GM12878 (cell line): ENCODE data around the gene SHC3. TPM values are rescaled to one million over a fixed set of nuclear protein-coding genes. Genes with fewer than 3 reads are reported as not detected.

Source experiments
- MYB ChIP-seq: fragments of 150-350 bp; IDR thresholded peaks from 2 replicates; pipeline ENCODE4 v1.6.1; 2014; ENCODE audit warnings: mild to moderate bottlenecking, low read depth, low read length, borderline replicate concordance
- NR2F1 ChIP-seq: fragments of 450-650 bp; conservative IDR thresholded peaks from 2 replicates; pipeline ENCODE4 v1.6.1; 2017; ENCODE audit warnings: mild to moderate bottlenecking
- TCF7 ChIP-seq: IDR thresholded peaks from 2 replicates; pipeline ENCODE4 v1.6.1; 2014; ENCODE audit warnings: antibody characterized with exemption, borderline replicate concordance
- polyA plus RNA-seq, 11 experiments: library from polyadenylated mRNA; depleted of rRNA in 4 of 11; unstranded in 6 of 11; stranded (reverse) in 5 of 11; fragments of >200 nt; fragmentation: Nextera tagmentation in 4 of 11; fragmentation: Illumina TruSeq in 1 of 11; extraction: Ambion mirVana in 4 of 11; extraction: Trizol in 1 of 11; gene quantifications; 1 replicate in 1 of 11; 2 replicates in 10 of 11; pipeline versions ENCODE4 v1.2.1 to v1.2.3, GENCODE V29; 2011 to 2016; ENCODE audit warnings: inconsistent platforms in 2 of 11, missing spikeins in 2 of 11, low read depth in 1 of 11
- total RNA-seq, 4 experiments: library from RNA; depleted of rRNA in 3 of 4; stranded (reverse); fragments of >200 nt in 3 of 4; fragmentation: Illumina TruSeq in 1 of 4; extraction: Trizol in 1 of 4; gene quantifications; 2 replicates each; pipeline versions ENCODE4 v1.2.1 to v1.2.3, GENCODE V29; 2013 to 2021
- TF ChIP-seq, protein P1 (sequence below): fragments of 450-650 bp; IDR thresholded peaks from 2 replicates; pipeline ENCODE4 v1.6.1; 2017; ENCODE audit warnings: antibody characterized with exemption, mild to moderate bottlenecking, moderate library complexity
- TF ChIP-seq, protein P2 (sequence below), 3 experiments: IDR thresholded peaks in 2 of 3; conservative IDR thresholded peaks in 1 of 3; 2 replicates each; pipeline ENCODE4 v1.5.1; 2011; ENCODE audit warnings: low read depth in 3 of 3, low read length in 3 of 3, mild to moderate bottlenecking in 3 of 3, control low read depth in 2 of 3, moderate library complexity in 2 of 3, inconsistent platforms in 1 of 3, mixed read lengths in 1 of 3; ENCODE audit not compliant: control insufficient read depth in 2 of 3, insufficient read depth in 1 of 3; ENCODE audit errors: extremely low read depth in 1 of 3
- TF ChIP-seq, protein P3 (sequence below): fragments of 450-650 bp; IDR thresholded peaks from 2 replicates; pipeline ENCODE4 v1.6.1; 2017; ENCODE audit warnings: mild to moderate bottlenecking, moderate library complexity

The SHC3 gene
- total and polyA plus RNA-seq, 10 of the 15 experiments (the other 5 are each of a cell fraction or from before 2014, with no cell fraction given): 0.01 to 0.06 TPM; not detected in 8

DNA sequence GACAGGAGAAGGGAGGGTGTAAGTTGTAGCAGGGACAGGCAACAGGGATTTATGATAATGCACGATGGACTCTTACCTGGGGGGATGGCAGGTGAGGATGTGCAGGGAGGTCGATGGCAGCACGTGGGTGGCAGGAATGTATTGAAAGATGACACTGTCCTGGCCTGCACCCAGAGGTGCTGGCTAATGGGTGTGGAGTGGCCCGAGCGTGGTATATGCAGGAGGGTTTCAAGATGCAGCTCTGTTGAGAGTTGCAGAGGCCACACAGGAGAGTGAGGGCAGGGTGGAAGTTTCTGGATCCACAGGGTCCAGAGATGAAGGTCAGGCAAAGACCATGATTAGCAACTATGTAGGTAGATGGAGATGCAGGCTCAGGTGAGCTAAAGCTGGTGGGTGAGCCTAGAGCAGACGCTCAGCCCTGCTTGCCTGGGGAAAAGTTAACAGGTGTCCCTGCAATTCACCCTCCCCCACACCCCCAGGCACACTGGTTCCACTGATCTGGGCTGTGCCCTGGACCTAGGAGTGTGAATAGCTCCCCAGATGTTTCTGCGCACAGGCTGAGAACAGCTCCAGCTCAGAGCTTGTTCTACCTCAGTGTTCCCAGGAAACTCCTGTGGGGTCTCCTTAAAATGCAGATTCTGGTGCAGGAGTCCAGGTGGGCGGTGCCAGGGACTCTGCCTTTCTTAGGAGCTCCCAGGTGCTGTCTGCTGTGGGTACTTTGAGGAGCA lies 208.8 kb downstream of the SHC3 start (continued):
- TF ChIP-seq, protein P1, sequence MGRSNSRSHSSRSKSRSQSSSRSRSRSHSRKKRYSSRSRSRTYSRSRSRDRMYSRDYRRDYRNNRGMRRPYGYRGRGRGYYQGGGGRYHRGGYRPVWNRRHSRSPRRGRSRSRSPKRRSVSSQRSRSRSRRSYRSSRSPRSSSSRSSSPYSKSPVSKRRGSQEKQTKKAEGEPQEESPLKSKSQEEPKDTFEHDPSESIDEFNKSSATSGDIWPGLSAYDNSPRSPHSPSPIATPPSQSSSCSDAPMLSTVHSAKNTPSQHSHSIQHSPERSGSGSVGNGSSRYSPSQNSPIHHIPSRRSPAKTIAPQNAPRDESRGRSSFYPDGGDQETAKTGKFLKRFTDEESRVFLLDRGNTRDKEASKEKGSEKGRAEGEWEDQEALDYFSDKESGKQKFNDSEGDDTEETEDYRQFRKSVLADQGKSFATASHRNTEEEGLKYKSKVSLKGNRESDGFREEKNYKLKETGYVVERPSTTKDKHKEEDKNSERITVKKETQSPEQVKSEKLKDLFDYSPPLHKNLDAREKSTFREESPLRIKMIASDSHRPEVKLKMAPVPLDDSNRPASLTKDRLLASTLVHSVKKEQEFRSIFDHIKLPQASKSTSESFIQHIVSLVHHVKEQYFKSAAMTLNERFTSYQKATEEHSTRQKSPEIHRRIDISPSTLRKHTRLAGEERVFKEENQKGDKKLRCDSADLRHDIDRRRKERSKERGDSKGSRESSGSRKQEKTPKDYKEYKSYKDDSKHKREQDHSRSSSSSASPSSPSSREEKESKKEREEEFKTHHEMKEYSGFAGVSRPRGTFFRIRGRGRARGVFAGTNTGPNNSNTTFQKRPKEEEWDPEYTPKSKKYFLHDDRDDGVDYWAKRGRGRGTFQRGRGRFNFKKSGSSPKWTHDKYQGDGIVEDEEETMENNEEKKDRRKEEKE: no peak
- TF ChIP-seq TCF7 (no peak), MYB (no peak), NR2F1 (no peak)
- TF ChIP-seq, protein P2, sequence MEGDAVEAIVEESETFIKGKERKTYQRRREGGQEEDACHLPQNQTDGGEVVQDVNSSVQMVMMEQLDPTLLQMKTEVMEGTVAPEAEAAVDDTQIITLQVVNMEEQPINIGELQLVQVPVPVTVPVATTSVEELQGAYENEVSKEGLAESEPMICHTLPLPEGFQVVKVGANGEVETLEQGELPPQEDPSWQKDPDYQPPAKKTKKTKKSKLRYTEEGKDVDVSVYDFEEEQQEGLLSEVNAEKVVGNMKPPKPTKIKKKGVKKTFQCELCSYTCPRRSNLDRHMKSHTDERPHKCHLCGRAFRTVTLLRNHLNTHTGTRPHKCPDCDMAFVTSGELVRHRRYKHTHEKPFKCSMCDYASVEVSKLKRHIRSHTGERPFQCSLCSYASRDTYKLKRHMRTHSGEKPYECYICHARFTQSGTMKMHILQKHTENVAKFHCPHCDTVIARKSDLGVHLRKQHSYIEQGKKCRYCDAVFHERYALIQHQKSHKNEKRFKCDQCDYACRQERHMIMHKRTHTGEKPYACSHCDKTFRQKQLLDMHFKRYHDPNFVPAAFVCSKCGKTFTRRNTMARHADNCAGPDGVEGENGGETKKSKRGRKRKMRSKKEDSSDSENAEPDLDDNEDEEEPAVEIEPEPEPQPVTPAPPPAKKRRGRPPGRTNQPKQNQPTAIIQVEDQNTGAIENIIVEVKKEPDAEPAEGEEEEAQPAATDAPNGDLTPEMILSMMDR (IDR thresholded peaks at IDR 0.05 in 2 of 3, conservative IDR thresholded peaks at IDR 0.05 in 1 of 3; ENCODE audit: control insufficient read depth in 2 of 3, extremely low read depth in 1 of 3, insufficient read depth in 1 of 3, low read depth in 3 of 3, low read length in 3 of 3): no peak
- TF ChIP-seq, protein P3, sequence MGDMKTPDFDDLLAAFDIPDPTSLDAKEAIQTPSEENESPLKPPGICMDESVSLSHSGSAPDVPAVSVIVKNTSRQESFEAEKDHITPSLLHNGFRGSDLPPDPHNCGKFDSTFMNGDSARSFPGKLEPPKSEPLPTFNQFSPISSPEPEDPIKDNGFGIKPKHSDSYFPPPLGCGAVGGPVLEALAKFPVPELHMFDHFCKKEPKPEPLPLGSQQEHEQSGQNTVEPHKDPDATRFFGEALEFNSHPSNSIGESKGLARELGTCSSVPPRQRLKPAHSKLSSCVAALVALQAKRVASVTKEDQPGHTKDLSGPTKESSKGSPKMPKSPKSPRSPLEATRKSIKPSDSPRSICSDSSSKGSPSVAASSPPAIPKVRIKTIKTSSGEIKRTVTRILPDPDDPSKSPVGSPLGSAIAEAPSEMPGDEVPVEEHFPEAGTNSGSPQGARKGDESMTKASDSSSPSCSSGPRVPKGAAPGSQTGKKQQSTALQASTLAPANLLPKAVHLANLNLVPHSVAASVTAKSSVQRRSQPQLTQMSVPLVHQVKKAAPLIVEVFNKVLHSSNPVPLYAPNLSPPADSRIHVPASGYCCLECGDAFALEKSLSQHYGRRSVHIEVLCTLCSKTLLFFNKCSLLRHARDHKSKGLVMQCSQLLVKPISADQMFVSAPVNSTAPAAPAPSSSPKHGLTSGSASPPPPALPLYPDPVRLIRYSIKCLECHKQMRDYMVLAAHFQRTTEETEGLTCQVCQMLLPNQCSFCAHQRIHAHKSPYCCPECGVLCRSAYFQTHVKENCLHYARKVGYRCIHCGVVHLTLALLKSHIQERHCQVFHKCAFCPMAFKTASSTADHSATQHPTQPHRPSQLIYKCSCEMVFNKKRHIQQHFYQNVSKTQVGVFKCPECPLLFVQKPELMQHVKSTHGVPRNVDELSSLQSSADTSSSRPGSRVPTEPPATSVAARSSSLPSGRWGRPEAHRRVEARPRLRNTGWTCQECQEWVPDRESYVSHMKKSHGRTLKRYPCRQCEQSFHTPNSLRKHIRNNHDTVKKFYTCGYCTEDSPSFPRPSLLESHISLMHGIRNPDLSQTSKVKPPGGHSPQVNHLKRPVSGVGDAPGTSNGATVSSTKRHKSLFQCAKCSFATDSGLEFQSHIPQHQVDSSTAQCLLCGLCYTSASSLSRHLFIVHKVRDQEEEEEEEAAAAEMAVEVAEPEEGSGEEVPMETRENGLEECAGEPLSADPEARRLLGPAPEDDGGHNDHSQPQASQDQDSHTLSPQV: no peak
